HepG2 (cell line): ENCODE results near the gene CAMSAP2. TPM values are rescaled to one million over a fixed set of nuclear protein-coding genes. Genes with fewer than 3 reads are reported as not detected.

Source experiments
- ATAC-seq: fragments of 200-7000 bp; cut with Tn5 transposase; 3 replicates; pipeline ENCODE4 v1.9.1; 2020; ENCODE audit warnings: mild to moderate bottlenecking, moderate library complexity
- BruUV-seq: library from RNA; stranded (reverse); fragments of 400-500 nt; replicated peaks from 2 replicates; lab custom pipeline; 2021; lab: Mats Ljungman, UMichigan
- CTCF ChIA-PET: fragments of 300-600 bp; formaldehyde crosslinking; extraction: SDS; loops from one replicate; lab custom pipeline; 2021; ENCODE audit warnings: low total read pairs, inconsistent platforms, low intra/inter-chr PET ratio; lab: Yijun Ruan, JAX
- POLR2A ChIA-PET: fragments of 350-600 bp; sonication (Branson Sonifier 250); formaldehyde crosslinking; loops from one replicate; lab custom pipeline; 2020; ENCODE audit warnings: antibody characterized with exemption, inconsistent platforms; lab: Yijun Ruan, JAX
- DNase-seq: peaks from one replicate; pipeline ENCODE4 v3.0.0-alpha.2; 2015; ENCODE audit warnings: low spot score
- FAIRE-seq: peaks from 3 replicates; lab custom pipeline; 2011; peaks lifted over from hg19 to GRCh38; lab: Jason Lieb, UNC
- H2AFZ ChIP-seq: one replicate; pipeline ENCODE4 v1.6.1; 2011; ENCODE audit warnings: low read length, inconsistent platforms
- H3K27ac ChIP-seq: fragments of 300-600 bp; 3 replicates; pipeline ENCODE4 v1.8.0; 2011; ENCODE audit warnings: mixed run types, mild to moderate bottlenecking, mixed read lengths, low read length, inconsistent platforms; ENCODE audit not compliant: insufficient read depth; ENCODE audit errors: extremely low read length
- H3K27me3 ChIP-seq, 2 experiments: fragments of 200-600 bp in 1 of 2; 2 replicates in 1 of 2; 3 replicates in 1 of 2; pipeline versions ENCODE4 v1.6.0 to v1.8.0; 2011; ENCODE audit warnings: low read length in 2 of 2, mild to moderate bottlenecking in 2 of 2, moderate library complexity in 2 of 2, inconsistent platforms in 1 of 2; ENCODE audit not compliant: insufficient read depth in 2 of 2, control insufficient read depth in 1 of 2
- H3K36me3 ChIP-seq, 2 experiments: fragments of 200-600 bp in 1 of 2; replicated peaks in 1 of 2; 2 replicates in 1 of 2; 3 replicates in 1 of 2; pipeline versions ENCODE4 v1.5.1 to v1.8.0; 2011; ENCODE audit warnings: low read length in 2 of 2, inconsistent platforms in 1 of 2; ENCODE audit not compliant: insufficient read depth in 2 of 2, control insufficient read depth in 1 of 2
- H3K4me1 ChIP-seq: 2 replicates; pipeline ENCODE4 v1.5.1; 2012; ENCODE audit warnings: low read length, inconsistent platforms; ENCODE audit not compliant: insufficient read depth
- H3K4me2 ChIP-seq: 2 replicates; pipeline ENCODE4 v1.6.0; 2011; ENCODE audit warnings: low read depth, low read length, inconsistent platforms
- H3K4me3 ChIP-seq, 3 experiments: fragments of 200-600 bp in 1 of 3; sonication (generic), shearing (Covaris generic) in 1 of 3; replicated peaks in 1 of 3; 2 replicates each; pipeline ENCODE4 v1.5.1; 2011 to 2016; ENCODE audit warnings: low read length in 3 of 3, inconsistent platforms in 2 of 3, low read depth in 2 of 3, mild to moderate bottlenecking in 2 of 3, control low read depth in 1 of 3, mixed read lengths in 1 of 3; ENCODE audit not compliant: insufficient read depth in 1 of 3
- H3K79me2 ChIP-seq: one replicate; pipeline ENCODE4 v1.6.1; 2011; ENCODE audit warnings: low read length, inconsistent platforms; ENCODE audit not compliant: insufficient read depth
- H3K9ac ChIP-seq: 2 replicates; pipeline ENCODE4 v1.6.0; 2011; ENCODE audit warnings: mild to moderate bottlenecking, low read depth, low read length, inconsistent platforms; ENCODE audit not compliant: insufficient read depth
- H3K9me3 ChIP-seq: 2 replicates; pipeline ENCODE4 v1.5.1; 2012; ENCODE audit warnings: mild to moderate bottlenecking, low read length
- H4K20me1 ChIP-seq: 2 replicates; pipeline ENCODE4 v1.6.0; 2011; ENCODE audit warnings: inconsistent platforms, mild to moderate bottlenecking, low read length, moderate library complexity; ENCODE audit not compliant: insufficient read depth
- KAT8 ChIP-seq: IDR thresholded peaks from 2 replicates; pipeline ENCODE4 v1.6.1; 2016; ENCODE audit warnings: missing genetic modification reagents, missing compliant biosample characterization
- SALL2 ChIP-seq: sonication (generic); formaldehyde crosslinking; IDR thresholded peaks from 2 replicates; pipeline ENCODE4 v1.8.1; 2023; ENCODE audit warnings: mild to moderate bottlenecking, missing genetic modification reagents, inconsistent platforms
- ZBTB20 ChIP-seq: sonication (generic); formaldehyde crosslinking; IDR thresholded peaks from 2 replicates; pipeline ENCODE4 v1.8.1; 2023; ENCODE audit warnings: missing genetic modification reagents, low read depth, mild to moderate bottlenecking, borderline replicate concordance
- WGBS: methylation state at CpG from one replicate; pipeline ENCODE4 v1.1.6; 2017; ENCODE audit warnings: low lambda C conversion rate; 5-methylcytosine and 5-hydroxymethylcytosine counted together
- in situ Hi-C: cut with HindIII; loops from 2 replicates; pipeline ENCODE4 v1.10.0; 2017; ENCODE audit warnings: low pct_unique_long_range_greater_than_20kb; ENCODE audit not compliant: extremely low pct_ligation_motif_present
- intact Hi-C: fragments of 100-400 bp; cut with micrococcal nuclease; formaldehyde crosslinking; loops from one replicate; pipeline ENCODE4 v1.10.0; 2022; ENCODE audit not compliant: unreplicated experiment
- polyA plus RNA-seq, 8 experiments: library from polyadenylated mRNA; depleted of rRNA in 3 of 8; stranded (reverse) in 7 of 8; unstranded in 1 of 8; fragments of >200 nt; fragmentation: Illumina TruSeq in 4 of 8; extraction: Trizol in 4 of 8; gene quantifications; 2 replicates each; pipeline versions ENCODE4 v1.2.1 to v1.2.3, GENCODE V29; 2011 to 2016; ENCODE audit warnings: low read depth in 4 of 8, missing spikeins in 1 of 8, mixed read lengths in 1 of 8; ENCODE audit not compliant: insufficient read depth in 1 of 8
- total RNA-seq, 5 experiments: library from RNA; depleted of rRNA; stranded (reverse); fragments of >200 nt; fragmentation: Illumina TruSeq; extraction: Trizol; gene quantifications; 2 replicates each; pipeline ENCODE4 v1.2.3, GENCODE V29; 2016; ENCODE audit warnings: low read depth in 1 of 5
- TF ChIP-seq, protein P1 (sequence below): sonication (generic); formaldehyde crosslinking; IDR thresholded peaks from 2 replicates; pipeline ENCODE4 v1.8.0; 2023; ENCODE audit warnings: mild to moderate bottlenecking, missing genetic modification reagents
- TF ChIP-seq, protein P2 (sequence below), 2 experiments: sonication (generic) in 1 of 2; formaldehyde crosslinking in 1 of 2; IDR thresholded peaks; 2 replicates each; pipeline versions ENCODE4 v1.6.1 to v1.9.0; 2014 to 2022; ENCODE audit warnings: antibody characterized with exemption in 1 of 2, borderline replicate concordance in 1 of 2, inconsistent platforms in 1 of 2, low read depth in 1 of 2, missing genetic modification reagents in 1 of 2
- TF ChIP-seq, protein P3 (sequence below): sonication (generic); formaldehyde crosslinking; IDR thresholded peaks from 2 replicates; pipeline ENCODE4 v1.5.1; 2020; ENCODE audit warnings: missing genetic modification reagents, mild to moderate bottlenecking, borderline replicate concordance
- TF ChIP-seq, protein P4 (sequence below): sonication (generic); formaldehyde crosslinking; IDR thresholded peaks from 2 replicates; pipeline ENCODE4 v1.5.1; 2020; ENCODE audit warnings: mild to moderate bottlenecking, missing genetic modification reagents, borderline replicate concordance

The CAMSAP2 gene
- total and polyA plus RNA-seq, 2 of the 13 experiments (the other 11 are each of a cell fraction or from before 2014, with no cell fraction given): 3.4 to 8.2 TPM

DNA sequence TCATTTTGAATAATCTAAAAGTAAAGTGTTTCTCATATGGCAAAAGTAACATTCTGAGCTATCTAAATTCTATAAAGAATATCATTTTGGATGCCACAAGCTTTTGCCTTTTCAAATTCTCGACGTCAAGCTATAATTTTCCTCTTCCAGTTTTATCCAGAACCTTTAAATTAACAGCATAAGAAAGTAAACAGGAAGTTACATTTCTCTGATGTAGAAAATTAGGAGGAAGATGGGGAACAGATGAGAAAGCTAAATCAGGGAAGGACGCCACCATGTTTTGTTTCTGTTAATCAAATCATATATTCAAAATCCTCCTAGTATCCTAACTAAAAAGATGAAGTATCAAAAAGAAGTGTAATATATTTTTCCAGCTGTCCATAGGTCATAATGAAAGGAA, 8.8 kb upstream of the CAMSAP2 start:
- Histone ChIP-seq H3K79me2 (no peaks in the 10 kb centered on the region), H3K36me3 (no peaks in the 10 kb centered on the region), H4K20me1 (no peaks in the 10 kb centered on the region), H3K4me3 (no peak overlapping the region), H3K4me2 (no peak overlapping the region), H3K27me3 (peaks cover 0 to 9% of the 10 kb centered on the region in 2 experiments; a peak in 2 of 5 replicates), H2AFZ (no peak overlapping the region), H3K4me1 (no peaks in the 10 kb centered on the region), H3K27ac (no peak overlapping the region), H3K9ac (no peak overlapping the region), H3K9me3 (no peaks in the 10 kb centered on the region)
- no TSS peak for BruUV-seq
- DNase-seq (no peak), ATAC-seq (no peak), FAIRE-seq (no peak)
- in situ Hi-C loops (no loop called here), intact Hi-C loops (no loop called here)
- WGBS: 0% methylated on average over 3 of the region's 3 CpGs
- ChIA-PET CTCF (no interaction called here), POLR2A (interaction anchor here (1.2 kb wide), 1 partner anchor 60 kb away, joined by 3 read pairs; the partner anchor contains the start of gene DDX59)
- TF ChIP-seq, protein P1, sequence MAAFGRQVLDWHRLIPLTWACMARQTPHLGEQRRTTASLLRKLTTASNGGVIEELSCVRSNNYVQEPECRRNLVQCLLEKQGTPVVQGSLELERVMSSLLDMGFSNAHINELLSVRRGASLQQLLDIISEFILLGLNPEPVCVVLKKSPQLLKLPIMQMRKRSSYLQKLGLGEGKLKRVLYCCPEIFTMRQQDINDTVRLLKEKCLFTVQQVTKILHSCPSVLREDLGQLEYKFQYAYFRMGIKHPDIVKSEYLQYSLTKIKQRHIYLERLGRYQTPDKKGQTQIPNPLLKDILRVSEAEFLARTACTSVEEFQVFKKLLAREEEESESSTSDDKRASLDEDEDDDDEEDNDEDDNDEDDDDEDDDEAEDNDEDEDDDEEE (CRISPR knock-in tag): no peak
- TF ChIP-seq SALL2 (CRISPR knock-in tag): no peak
- TF ChIP-seq ZBTB20: no peak
- TF ChIP-seq, protein P2, sequence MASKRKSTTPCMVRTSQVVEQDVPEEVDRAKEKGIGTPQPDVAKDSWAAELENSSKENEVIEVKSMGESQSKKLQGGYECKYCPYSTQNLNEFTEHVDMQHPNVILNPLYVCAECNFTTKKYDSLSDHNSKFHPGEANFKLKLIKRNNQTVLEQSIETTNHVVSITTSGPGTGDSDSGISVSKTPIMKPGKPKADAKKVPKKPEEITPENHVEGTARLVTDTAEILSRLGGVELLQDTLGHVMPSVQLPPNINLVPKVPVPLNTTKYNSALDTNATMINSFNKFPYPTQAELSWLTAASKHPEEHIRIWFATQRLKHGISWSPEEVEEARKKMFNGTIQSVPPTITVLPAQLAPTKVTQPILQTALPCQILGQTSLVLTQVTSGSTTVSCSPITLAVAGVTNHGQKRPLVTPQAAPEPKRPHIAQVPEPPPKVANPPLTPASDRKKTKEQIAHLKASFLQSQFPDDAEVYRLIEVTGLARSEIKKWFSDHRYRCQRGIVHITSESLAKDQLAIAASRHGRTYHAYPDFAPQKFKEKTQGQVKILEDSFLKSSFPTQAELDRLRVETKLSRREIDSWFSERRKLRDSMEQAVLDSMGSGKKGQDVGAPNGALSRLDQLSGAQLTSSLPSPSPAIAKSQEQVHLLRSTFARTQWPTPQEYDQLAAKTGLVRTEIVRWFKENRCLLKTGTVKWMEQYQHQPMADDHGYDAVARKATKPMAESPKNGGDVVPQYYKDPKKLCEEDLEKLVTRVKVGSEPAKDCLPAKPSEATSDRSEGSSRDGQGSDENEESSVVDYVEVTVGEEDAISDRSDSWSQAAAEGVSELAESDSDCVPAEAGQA (IDR thresholded peaks at IDR 0.05; ENCODE audit: low read depth): no peak
- TF ChIP-seq, protein P2 (CRISPR knock-in tag; IDR thresholded peaks at IDR 0.05; ENCODE audit: borderline replicate concordance): no peak
- TF ChIP-seq, protein P3, sequence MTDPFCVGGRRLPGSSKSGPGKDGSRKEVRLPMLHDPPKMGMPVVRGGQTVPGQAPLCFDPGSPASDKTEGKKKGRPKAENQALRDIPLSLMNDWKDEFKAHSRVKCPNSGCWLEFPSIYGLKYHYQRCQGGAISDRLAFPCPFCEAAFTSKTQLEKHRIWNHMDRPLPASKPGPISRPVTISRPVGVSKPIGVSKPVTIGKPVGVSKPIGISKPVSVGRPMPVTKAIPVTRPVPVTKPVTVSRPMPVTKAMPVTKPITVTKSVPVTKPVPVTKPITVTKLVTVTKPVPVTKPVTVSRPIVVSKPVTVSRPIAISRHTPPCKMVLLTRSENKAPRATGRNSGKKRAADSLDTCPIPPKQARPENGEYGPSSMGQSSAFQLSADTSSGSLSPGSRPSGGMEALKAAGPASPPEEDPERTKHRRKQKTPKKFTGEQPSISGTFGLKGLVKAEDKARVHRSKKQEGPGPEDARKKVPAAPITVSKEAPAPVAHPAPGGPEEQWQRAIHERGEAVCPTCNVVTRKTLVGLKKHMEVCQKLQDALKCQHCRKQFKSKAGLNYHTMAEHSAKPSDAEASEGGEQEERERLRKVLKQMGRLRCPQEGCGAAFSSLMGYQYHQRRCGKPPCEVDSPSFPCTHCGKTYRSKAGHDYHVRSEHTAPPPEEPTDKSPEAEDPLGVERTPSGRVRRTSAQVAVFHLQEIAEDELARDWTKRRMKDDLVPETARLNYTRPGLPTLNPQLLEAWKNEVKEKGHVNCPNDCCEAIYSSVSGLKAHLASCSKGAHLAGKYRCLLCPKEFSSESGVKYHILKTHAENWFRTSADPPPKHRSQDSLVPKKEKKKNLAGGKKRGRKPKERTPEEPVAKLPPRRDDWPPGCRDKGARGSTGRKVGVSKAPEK: no peak
- no peak for TF ChIP-seq KAT8 (CRISPR knock-in tag)
- TF ChIP-seq, protein P4, sequence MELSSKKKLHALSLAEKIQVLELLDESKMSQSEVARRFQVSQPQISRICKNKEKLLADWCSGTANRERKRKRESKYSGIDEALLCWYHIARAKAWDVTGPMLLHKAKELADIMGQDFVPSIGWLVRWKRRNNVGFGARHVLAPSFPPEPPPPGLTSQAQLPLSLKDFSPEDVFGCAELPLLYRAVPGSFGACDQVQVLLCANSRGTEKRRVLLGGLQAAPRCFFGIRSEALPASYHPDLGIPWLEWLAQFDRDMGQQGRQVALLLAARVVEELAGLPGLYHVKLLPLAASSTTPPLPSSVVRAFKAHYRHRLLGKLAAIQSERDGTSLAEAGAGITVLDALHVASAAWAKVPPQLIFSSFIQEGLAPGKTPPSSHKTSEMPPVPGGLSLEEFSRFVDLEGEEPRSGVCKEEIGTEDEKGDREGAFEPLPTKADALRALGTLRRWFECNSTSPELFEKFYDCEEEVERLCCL (CRISPR knock-in tag): no peak
